OCI-LY1 (cell line): ENCODE data around the gene C8B.

Source experiments
- H2AFZ ChIP-seq: fragments of 200-600 bp; sonication (generic), shearing (Covaris generic); 2 replicates; pipeline ENCODE4 v1.6.0; 2014; ENCODE audit warnings: antibody characterized with exemption, mild to moderate bottlenecking, low read length
- H3F3A ChIP-seq: fragments of 200-600 bp; sonication (generic), shearing (Covaris generic); 2 replicates; pipeline ENCODE4 v1.6.0; 2014; ENCODE audit warnings: mild to moderate bottlenecking, antibody characterized with exemption, low read length, moderate library complexity; ENCODE audit not compliant: insufficient read depth
- H3K27ac ChIP-seq: fragments of 200-600 bp; sonication (generic); 2 replicates; pipeline ENCODE4 v1.5.1; 2014; ENCODE audit warnings: low read length, mixed run types, mild to moderate bottlenecking, low read depth; ENCODE audit not compliant: poor library complexity, severe bottlenecking
- H3K27me3 ChIP-seq: fragments of 200-600 bp; sonication (generic); 2 replicates; pipeline ENCODE4 v1.6.0; 2014; ENCODE audit warnings: antibody characterized with exemption, mild to moderate bottlenecking, low read length, moderate library complexity; ENCODE audit not compliant: insufficient read depth
- H3K36me3 ChIP-seq: fragments of 200-600 bp; sonication (generic); 2 replicates; pipeline ENCODE4 v1.6.1; 2014; ENCODE audit warnings: mild to moderate bottlenecking, antibody characterized with exemption, low read length, moderate library complexity, mixed read lengths; ENCODE audit not compliant: insufficient read depth
- H3K4me1 ChIP-seq: fragments of 200-600 bp; sonication (generic); 2 replicates; pipeline ENCODE4 v1.5.1; 2014; ENCODE audit warnings: mild to moderate bottlenecking, low read length, moderate library complexity; ENCODE audit not compliant: insufficient read depth, severe bottlenecking
- H3K4me2 ChIP-seq: fragments of 200-600 bp; sonication (generic), shearing (Covaris generic); 2 replicates; pipeline ENCODE4 v1.6.1; 2014; ENCODE audit warnings: low read length
- H3K4me3 ChIP-seq: fragments of 200-600 bp; sonication (generic); 2 replicates; pipeline ENCODE4 v1.5.1; 2014; ENCODE audit warnings: low read length, low read depth, mild to moderate bottlenecking, mixed read lengths; ENCODE audit not compliant: poor library complexity, severe bottlenecking
- H3K79me2 ChIP-seq: fragments of 200-600 bp; shearing (Covaris generic); 2 replicates; pipeline ENCODE4 v1.6.1; 2016; ENCODE audit warnings: mixed run types, low read length, mixed read lengths; ENCODE audit not compliant: insufficient read depth
- H3K9ac ChIP-seq: fragments of 200-600 bp; sonication (generic), shearing (Covaris generic); 2 replicates; pipeline ENCODE4 v1.6.1; 2014; ENCODE audit warnings: mild to moderate bottlenecking, low read length, mixed read lengths
- H3K9me2 ChIP-seq: fragments of 200-600 bp; sonication (generic), shearing (Covaris generic); 2 replicates; pipeline ENCODE4 v1.6.1; 2014; ENCODE audit warnings: low read depth, mild to moderate bottlenecking, low read length, mixed read lengths
- H3K9me3 ChIP-seq: fragments of 200-600 bp; shearing (Covaris generic); 2 replicates; pipeline ENCODE4 v1.6.1; 2014; ENCODE audit warnings: low read length, mixed read lengths
- H4K20me1 ChIP-seq: fragments of 200-600 bp; sonication (generic), shearing (Covaris generic); 2 replicates; pipeline ENCODE4 v1.6.0; 2016; ENCODE audit warnings: mild to moderate bottlenecking, low read length; ENCODE audit not compliant: insufficient read depth
- EZH2 ChIP-seq: fragments of 200-600 bp; sonication (generic), shearing (Covaris generic); IDR thresholded peaks from 2 replicates; pipeline ENCODE4 v1.8.0; 2017; ENCODE audit warnings: borderline replicate concordance, mixed run types, mild to moderate bottlenecking, antibody characterized with exemption, low read length, moderate library complexity, mixed read lengths
- TF ChIP-seq, protein P1 (sequence below): fragments of 200-600 bp; sonication (generic), shearing (Covaris generic); IDR thresholded peaks from 2 replicates; pipeline ENCODE4 v1.5.1; 2017; ENCODE audit warnings: mild to moderate bottlenecking, antibody characterized with exemption, low read length, moderate library complexity, mixed read lengths

Gene C8B

DNA sequence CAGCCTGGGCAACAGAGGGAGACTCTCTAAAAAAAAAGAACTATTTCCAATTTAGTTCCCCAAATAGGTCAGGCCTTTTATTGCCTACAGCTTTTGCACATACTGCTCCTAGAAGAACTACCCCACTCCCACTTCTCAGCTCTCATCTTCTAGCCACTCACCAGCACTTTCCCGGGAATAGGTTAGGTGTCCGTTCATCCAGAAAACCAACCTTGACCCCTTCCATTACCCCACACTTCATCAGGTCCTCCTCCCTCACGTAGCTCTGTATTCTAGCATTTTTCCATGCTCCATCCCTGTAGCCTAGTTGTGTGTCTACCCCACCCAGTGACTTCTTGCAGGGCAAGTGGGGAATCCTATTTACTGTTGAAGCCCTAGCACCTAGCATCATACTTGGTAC lies 42.6 kb downstream of the C8B start:
- no peaks in the 10 kb centered on the region for H3K4me1 ChIP-seq
- H3F3A ChIP-seq: no peaks in the 10 kb centered on the region
- no peaks in the 10 kb centered on the region for H4K20me1 ChIP-seq
- no peaks in the 10 kb centered on the region for H3K79me2 ChIP-seq
- H3K9me2 ChIP-seq: no peaks in the 10 kb centered on the region
- H3K9ac ChIP-seq: no peak overlapping the region
- H2AFZ ChIP-seq: no peak overlapping the region
- H3K27me3 ChIP-seq: no peaks in the 10 kb centered on the region
- H3K4me3 ChIP-seq: no peak overlapping the region
- H3K27ac ChIP-seq: no peak overlapping the region
- no peaks in the 10 kb centered on the region for H3K9me3 ChIP-seq
- TF ChIP-seq, protein P1, sequence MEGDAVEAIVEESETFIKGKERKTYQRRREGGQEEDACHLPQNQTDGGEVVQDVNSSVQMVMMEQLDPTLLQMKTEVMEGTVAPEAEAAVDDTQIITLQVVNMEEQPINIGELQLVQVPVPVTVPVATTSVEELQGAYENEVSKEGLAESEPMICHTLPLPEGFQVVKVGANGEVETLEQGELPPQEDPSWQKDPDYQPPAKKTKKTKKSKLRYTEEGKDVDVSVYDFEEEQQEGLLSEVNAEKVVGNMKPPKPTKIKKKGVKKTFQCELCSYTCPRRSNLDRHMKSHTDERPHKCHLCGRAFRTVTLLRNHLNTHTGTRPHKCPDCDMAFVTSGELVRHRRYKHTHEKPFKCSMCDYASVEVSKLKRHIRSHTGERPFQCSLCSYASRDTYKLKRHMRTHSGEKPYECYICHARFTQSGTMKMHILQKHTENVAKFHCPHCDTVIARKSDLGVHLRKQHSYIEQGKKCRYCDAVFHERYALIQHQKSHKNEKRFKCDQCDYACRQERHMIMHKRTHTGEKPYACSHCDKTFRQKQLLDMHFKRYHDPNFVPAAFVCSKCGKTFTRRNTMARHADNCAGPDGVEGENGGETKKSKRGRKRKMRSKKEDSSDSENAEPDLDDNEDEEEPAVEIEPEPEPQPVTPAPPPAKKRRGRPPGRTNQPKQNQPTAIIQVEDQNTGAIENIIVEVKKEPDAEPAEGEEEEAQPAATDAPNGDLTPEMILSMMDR: no peak
- TF ChIP-seq EZH2: no peak
- no peak overlapping the region for H3K4me2 ChIP-seq
- no peaks in the 10 kb centered on the region for H3K36me3 ChIP-seq

DNA sequence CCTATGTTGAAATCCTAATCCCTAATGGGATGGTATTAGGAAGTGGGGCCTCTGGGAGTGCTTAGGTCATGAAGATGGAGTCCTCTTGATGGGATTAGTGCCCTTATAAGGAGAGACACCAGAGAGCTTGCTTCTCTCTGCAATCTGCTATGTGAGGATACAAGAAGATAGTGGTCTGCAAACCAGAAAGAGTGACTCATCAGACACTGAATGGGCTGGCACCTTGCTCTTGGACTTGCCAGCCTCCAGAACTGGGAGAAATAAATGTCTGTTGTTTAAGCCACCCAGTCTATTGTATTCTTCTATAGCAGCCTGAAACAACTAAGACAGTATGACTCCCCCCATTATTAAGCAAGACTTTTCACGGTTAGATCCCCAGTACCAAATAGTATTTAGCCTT lies 43.3 kb downstream of the C8B start:
- no peak overlapping the region for H3K4me3 ChIP-seq
- H3K9me3 ChIP-seq: no peaks in the 10 kb centered on the region
- no peaks in the 10 kb centered on the region for H3K27me3 ChIP-seq
- no peak overlapping the region for H3K9ac ChIP-seq
- no peaks in the 10 kb centered on the region for H4K20me1 ChIP-seq
- H3K27ac ChIP-seq: no peak overlapping the region
- no peaks in the 10 kb centered on the region for H3F3A ChIP-seq
- no peak overlapping the region for H2AFZ ChIP-seq
- TF ChIP-seq, protein P1: no peak
- TF ChIP-seq EZH2: no peak
- no peaks in the 10 kb centered on the region for H3K36me3 ChIP-seq
- H3K9me2 ChIP-seq: no peaks in the 10 kb centered on the region
- no peak overlapping the region for H3K4me2 ChIP-seq
- no peaks in the 10 kb centered on the region for H3K4me1 ChIP-seq
- H3K79me2 ChIP-seq: no peaks in the 10 kb centered on the region

DNA sequence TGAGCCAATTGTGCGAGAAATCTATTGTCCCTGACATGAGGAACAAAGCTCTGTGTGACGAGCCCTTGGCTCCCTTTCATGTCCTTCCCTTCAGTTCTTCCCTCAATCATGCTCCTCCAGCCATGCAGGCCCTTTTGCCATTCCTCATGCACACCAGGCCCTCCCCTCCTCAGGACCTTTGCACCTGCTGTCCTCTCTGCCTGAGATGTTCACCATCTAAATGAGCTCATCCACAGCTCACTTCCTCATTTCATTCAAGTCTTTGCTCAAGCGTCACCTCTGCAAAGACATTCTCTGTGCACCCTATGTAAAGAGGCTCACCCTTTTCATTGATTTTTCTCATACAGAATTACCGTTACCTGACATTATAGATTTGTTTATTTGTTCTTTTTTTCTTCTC lies 43.7 kb downstream of the C8B start:
- Histone ChIP-seq H3K27ac (no peak overlapping the region), H3K9me3 (no peaks in the 10 kb centered on the region), H3K9ac (no peak overlapping the region), H3K27me3 (no peaks in the 10 kb centered on the region), H3K9me2 (no peaks in the 10 kb centered on the region), H3K36me3 (no peaks in the 10 kb centered on the region), H4K20me1 (no peaks in the 10 kb centered on the region), H2AFZ (no peak overlapping the region), H3F3A (no peaks in the 10 kb centered on the region), H3K4me1 (no peaks in the 10 kb centered on the region), H3K79me2 (no peaks in the 10 kb centered on the region), H3K4me2 (no peak overlapping the region), H3K4me3 (no peak overlapping the region)
- TF ChIP-seq, protein P1: no peak
- no peak for TF ChIP-seq EZH2
